Smooth muscle cell (in vitro differentiated cells): ENCODE data around the gene CDPF1. TPM values are rescaled to one million over a fixed set of nuclear protein-coding genes. Genes with fewer than 3 reads are reported as not detected.

Experiments
- DNase-seq: peaks from one replicate; lab custom pipeline; 2025; ENCODE audit not compliant: unreplicated experiment; lab: John Stamatoyannopoulos, UW
- H2AFZ ChIP-seq: fragments of 200-600 bp; sonication (generic); 2 replicates; pipeline ENCODE4 v1.6.0; 2016; ENCODE audit warnings: antibody characterized with exemption, low read depth, mild to moderate bottlenecking
- H3F3A ChIP-seq: fragments of 200-600 bp; sonication (generic); 2 replicates; pipeline ENCODE4 v1.6.0; 2017; ENCODE audit warnings: antibody characterized with exemption, low read depth
- H3K27ac ChIP-seq: fragments of 200-600 bp; sonication (generic); 2 replicates; pipeline ENCODE4 v1.5.1; 2016; ENCODE audit warnings: low read depth, mild to moderate bottlenecking
- H3K27me3 ChIP-seq: fragments of 200-600 bp; sonication (generic); 2 replicates; pipeline ENCODE4 v1.6.1; 2016; ENCODE audit warnings: low read depth, mild to moderate bottlenecking
- H3K36me3 ChIP-seq: fragments of 200-600 bp; sonication (generic); 2 replicates; pipeline ENCODE4 v1.5.1; 2016; ENCODE audit warnings: low read depth
- H3K4me1 ChIP-seq: fragments of 200-600 bp; sonication (generic); 2 replicates; pipeline ENCODE4 v1.5.1; 2016; ENCODE audit warnings: low read depth
- H3K4me2 ChIP-seq: fragments of 200-600 bp; sonication (generic); 2 replicates; pipeline ENCODE4 v1.6.0; 2016; ENCODE audit warnings: mild to moderate bottlenecking
- H3K4me3 ChIP-seq: fragments of 200-600 bp; sonication (generic); 2 replicates; pipeline ENCODE4 v1.5.1; 2016; ENCODE audit warnings: mild to moderate bottlenecking
- H3K79me2 ChIP-seq: fragments of 200-600 bp; sonication (generic); 2 replicates; pipeline ENCODE4 v1.6.0; 2016; ENCODE audit warnings: low read depth, mild to moderate bottlenecking
- H3K9ac ChIP-seq: fragments of 200-600 bp; sonication (generic); 2 replicates; pipeline ENCODE4 v1.6.0; 2016; ENCODE audit warnings: low read depth
- H3K9me3 ChIP-seq: fragments of 200-600 bp; sonication (generic); replicated peaks from 2 replicates; pipeline ENCODE4 v1.5.1; 2016; ENCODE audit warnings: low read depth
- H4K20me1 ChIP-seq: fragments of 200-600 bp; sonication (generic); 2 replicates; pipeline ENCODE4 v1.6.0; 2016; ENCODE audit warnings: low read depth
- WGBS: methylation state at CpG from one replicate; pipeline ENCODE4 v1.1.7; 2016; ENCODE audit warnings: low lambda C conversion rate; 5-methylcytosine and 5-hydroxymethylcytosine counted together
- polyA plus RNA-seq: library from polyadenylated mRNA; unstranded; fragments of >200 nt; fragmentation: Nextera tagmentation; extraction: Ambion mirVana; gene quantifications from 2 replicates; pipeline ENCODE4 v1.2.1, GENCODE V29; 2016
- total RNA-seq: library from RNA; depleted of rRNA; stranded (reverse); fragments of >200 nt; gene quantifications from 2 replicates; pipeline ENCODE4 v1.2.3, GENCODE V29; 2014
- TF ChIP-seq, protein P1 (sequence below): fragments of 200-600 bp; sonication (generic); IDR thresholded peaks from 2 replicates; pipeline ENCODE4 v1.5.1; 2017; ENCODE audit warnings: borderline replicate concordance, mild to moderate bottlenecking, antibody characterized with exemption; ENCODE audit not compliant: insufficient read depth, poor library complexity, severe bottlenecking

CDPF1 gene
- total and polyA plus RNA-seq, 2 experiments from 2014 or later = 9.6 to 11.6 TPM

DNA sequence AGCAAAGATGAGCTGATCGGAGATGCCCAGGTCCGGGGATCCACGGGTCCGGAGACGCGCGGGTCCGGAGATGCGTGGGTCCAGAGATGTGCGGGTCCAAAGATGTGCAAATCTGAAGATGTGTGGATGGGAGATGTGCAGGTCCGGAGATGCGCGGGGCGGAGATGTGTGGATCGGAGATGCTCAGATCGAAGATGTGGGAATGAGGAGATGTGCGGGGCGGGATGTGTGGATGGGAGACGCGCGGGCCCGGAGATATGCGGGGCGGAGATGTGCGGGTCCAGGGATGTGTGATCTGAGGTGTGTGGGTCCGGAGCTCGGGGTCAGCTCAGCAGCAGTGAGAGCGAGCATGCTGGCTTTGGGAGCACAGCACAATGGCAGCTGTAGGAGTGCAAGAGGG lies 35.5 kb downstream of the CDPF1 start:
- Histone ChIP-seq H3K79me2 (no peaks in the 10 kb centered on the region), H3K4me3 (no peak overlapping the region), H3K4me2 (no peak overlapping the region), H3K9ac (no peak overlapping the region), H4K20me1 (no peaks in the 10 kb centered on the region), H3K27ac (no peak overlapping the region), H2AFZ (no peak overlapping the region), H3F3A (no peaks in the 10 kb centered on the region), H3K36me3 (peaks cover 8% of the 10 kb centered on the region), H3K27me3 (no peaks in the 10 kb centered on the region), H3K9me3 (peaks cover 3% of the 10 kb centered on the region), H3K4me1 (no peaks in the 10 kb centered on the region)
- no peak for DNase-seq
- WGBS = over 99% methylated on average over 24 of the region's 28 CpGs
- TF ChIP-seq, protein P1, sequence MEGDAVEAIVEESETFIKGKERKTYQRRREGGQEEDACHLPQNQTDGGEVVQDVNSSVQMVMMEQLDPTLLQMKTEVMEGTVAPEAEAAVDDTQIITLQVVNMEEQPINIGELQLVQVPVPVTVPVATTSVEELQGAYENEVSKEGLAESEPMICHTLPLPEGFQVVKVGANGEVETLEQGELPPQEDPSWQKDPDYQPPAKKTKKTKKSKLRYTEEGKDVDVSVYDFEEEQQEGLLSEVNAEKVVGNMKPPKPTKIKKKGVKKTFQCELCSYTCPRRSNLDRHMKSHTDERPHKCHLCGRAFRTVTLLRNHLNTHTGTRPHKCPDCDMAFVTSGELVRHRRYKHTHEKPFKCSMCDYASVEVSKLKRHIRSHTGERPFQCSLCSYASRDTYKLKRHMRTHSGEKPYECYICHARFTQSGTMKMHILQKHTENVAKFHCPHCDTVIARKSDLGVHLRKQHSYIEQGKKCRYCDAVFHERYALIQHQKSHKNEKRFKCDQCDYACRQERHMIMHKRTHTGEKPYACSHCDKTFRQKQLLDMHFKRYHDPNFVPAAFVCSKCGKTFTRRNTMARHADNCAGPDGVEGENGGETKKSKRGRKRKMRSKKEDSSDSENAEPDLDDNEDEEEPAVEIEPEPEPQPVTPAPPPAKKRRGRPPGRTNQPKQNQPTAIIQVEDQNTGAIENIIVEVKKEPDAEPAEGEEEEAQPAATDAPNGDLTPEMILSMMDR = no peak

DNA sequence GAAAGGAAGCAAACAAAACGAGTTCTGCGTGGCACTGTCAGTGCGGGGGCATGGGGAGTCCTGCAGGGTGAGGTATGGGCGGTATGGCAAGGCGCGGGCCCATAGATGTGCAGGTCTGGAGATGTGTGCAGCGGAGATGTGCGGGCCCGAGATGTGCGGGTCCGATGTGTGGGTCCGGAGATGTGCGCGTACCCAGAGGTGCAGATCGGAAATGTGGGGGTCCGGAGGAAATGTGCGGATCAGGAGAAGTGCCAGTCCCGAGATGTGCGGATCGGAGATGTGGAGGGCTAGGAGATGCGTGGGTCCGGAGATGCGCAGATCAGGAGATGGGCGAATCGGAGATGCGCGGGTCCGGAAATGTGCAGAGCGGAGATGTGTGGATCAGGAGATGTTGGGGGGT lies 35.9 kb downstream of the CDPF1 start:
- Histone ChIP-seq H3K9ac (no peak overlapping the region), H3K27ac (no peak overlapping the region), H3F3A (no peaks in the 10 kb centered on the region), H3K36me3 (peaks cover 8% of the 10 kb centered on the region), H3K27me3 (no peaks in the 10 kb centered on the region), H2AFZ (no peak overlapping the region), H3K79me2 (no peaks in the 10 kb centered on the region), H3K4me2 (no peak overlapping the region), H3K4me3 (no peak overlapping the region), H4K20me1 (no peaks in the 10 kb centered on the region), H3K9me3 (peaks cover 8% of the 10 kb centered on the region), H3K4me1 (no peaks in the 10 kb centered on the region)
- WGBS = 96% methylated on average over 29 of the region's 29 CpGs
- TF ChIP-seq, protein P1 = no peak
- no peak for DNase-seq

DNA sequence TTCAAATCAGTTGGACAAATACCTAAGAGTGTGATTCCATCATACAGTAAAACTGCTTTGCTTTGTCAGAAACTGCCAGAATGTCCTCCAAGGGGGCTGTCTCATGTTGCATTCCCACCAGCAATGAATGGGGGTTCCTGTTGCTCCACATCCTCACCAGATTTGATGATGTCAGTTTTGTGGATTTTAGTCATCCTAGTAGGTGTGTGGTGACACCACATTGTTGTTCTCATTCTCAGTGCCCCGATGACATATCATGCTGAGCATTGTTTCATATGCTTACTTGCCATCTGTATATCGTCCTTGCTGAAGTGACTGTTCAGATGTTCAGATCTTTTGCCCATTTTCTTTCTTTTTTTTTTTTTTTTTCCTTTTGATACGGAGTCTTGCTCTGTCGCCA lies 37.0 kb downstream of the CDPF1 start:
- peaks cover 8% of the 10 kb centered on the region for H3K36me3 ChIP-seq
- no peaks in the 10 kb centered on the region for H3K27me3 ChIP-seq
- no peak overlapping the region for H3K27ac ChIP-seq
- H3K4me3 ChIP-seq = no peak overlapping the region
- no peak for DNase-seq
- no peaks in the 10 kb centered on the region for H3F3A ChIP-seq
- no peak overlapping the region for H2AFZ ChIP-seq
- no peaks in the 10 kb centered on the region for H4K20me1 ChIP-seq
- 96% methylated on average over 4 of the region's 4 CpGs for WGBS
- H3K9ac ChIP-seq = no peak overlapping the region
- TF ChIP-seq, protein P1 = no peak
- no peak overlapping the region for H3K4me2 ChIP-seq
- no peaks in the 10 kb centered on the region for H3K79me2 ChIP-seq
- H3K9me3 ChIP-seq = peaks cover 8% of the 10 kb centered on the region
- no peaks in the 10 kb centered on the region for H3K4me1 ChIP-seq

DNA sequence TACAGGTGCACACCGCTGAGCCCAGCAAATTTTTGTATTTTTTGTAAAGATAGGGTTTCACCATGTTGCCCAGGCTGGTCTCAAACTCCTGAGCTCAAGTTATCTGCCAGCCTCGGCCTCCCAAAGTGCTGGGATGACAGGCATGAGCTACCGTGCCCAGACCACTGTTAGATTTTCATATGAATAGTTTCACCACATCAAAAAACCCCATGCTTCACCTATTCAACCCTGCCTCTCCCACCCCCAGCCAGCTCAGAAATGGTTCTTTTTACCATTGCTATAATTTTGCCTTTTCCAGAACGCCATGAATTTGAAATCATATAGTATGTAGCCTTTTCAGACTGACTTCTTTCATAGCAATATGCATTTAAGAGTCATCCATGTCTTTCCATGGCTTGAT lies 37.9 kb downstream of the CDPF1 start:
- Histone ChIP-seq H3K36me3 (peaks cover 8% of the 10 kb centered on the region), H3K4me3 (no peak overlapping the region), H3K4me2 (no peak overlapping the region), H3K79me2 (no peaks in the 10 kb centered on the region), H3K4me1 (no peaks in the 10 kb centered on the region), H3K27ac (no peak overlapping the region), H2AFZ (no peak overlapping the region), H3K27me3 (no peaks in the 10 kb centered on the region), H3F3A (no peaks in the 10 kb centered on the region), H3K9me3 (peaks cover 11% of the 10 kb centered on the region), H3K9ac (no peak overlapping the region), H4K20me1 (no peaks in the 10 kb centered on the region)
- 92% methylated on average over 4 of the region's 4 CpGs for WGBS
- DNase-seq = no peak
- TF ChIP-seq, protein P1 = no peak
